Testis (tissue), 3 donors: ENCODE data around the gene FAM98C. TPM values are rescaled to one million over a fixed set of nuclear protein-coding genes. Genes with fewer than 3 reads are reported as not detected.
A peak's percentile ranks its signal among the peaks of the same experiment; 100 is the strongest.

Experiments used
- DNase-seq: peaks from one replicate; pipeline ENCODE4 v3.0.0-alpha.2; 2019
- H3K27ac ChIP-seq, 2 donors: fragments of 200-600 bp; sonication (generic); one replicate each; pipeline ENCODE4 v1.5.1; 2019
- H3K27me3 ChIP-seq: fragments of 200-600 bp; sonication (generic); one replicate; pipeline ENCODE4 v1.5.1; 2019
- H3K36me3 ChIP-seq: fragments of 200-600 bp; sonication (generic); one replicate; pipeline ENCODE4 v1.5.1; 2017; ENCODE audit warnings: low read depth; ENCODE audit errors: missing control alignments
- H3K4me1 ChIP-seq: fragments of 200-600 bp; sonication (generic); one replicate; pipeline ENCODE4 v1.5.1; 2019
- H3K4me3 ChIP-seq, 2 donors: fragments of 200-600 bp; sonication (generic); one replicate each; pipeline ENCODE4 v1.5.1; 2017 to 2019
- H3K9me3 ChIP-seq: fragments of 200-600 bp; sonication (generic); one replicate; pipeline ENCODE4 v1.5.1; 2017
- POLR2A ChIP-seq: fragments of 450-650 bp; IDR thresholded peaks from one replicate; pipeline ENCODE4 v1.6.1; 2017; ENCODE audit warnings: antibody characterized with exemption, mild to moderate bottlenecking, moderate library complexity
- WGBS, 2 donors: methylation state at CpG; one replicate each; pipeline ENCODE4 v1.1.5; 2018; 5-methylcytosine and 5-hydroxymethylcytosine counted together
- intact Hi-C: fragments of 100-400 bp; cut with DNase I; formaldehyde crosslinking; loops from one replicate; pipeline ENCODE4 v1.15.1; 2023; ENCODE audit warnings: low total_unique reads
- polyA plus RNA-seq: library from polyadenylated mRNA; stranded (reverse); fragments of 350-450 nt; fragmentation: Illumina TruSeq; extraction: RNeasy Lipid Tissue Mini Kit (QIAGEN cat#74804); gene quantifications from one replicate; pipeline ENCODE4 v1.2.3, GENCODE V29; 2014; ENCODE audit warnings: low read depth, low replicate concordance; ENCODE audit not compliant: insufficient read depth
- total RNA-seq, 2 donors: library from RNA; depleted of rRNA; stranded (reverse); fragments of >200 nt; gene quantifications; one replicate each; pipeline ENCODE4 v1.2.3, GENCODE V29; 2016
- TF ChIP-seq, protein P1 (sequence below), 3 experiments: fragments of 450-650 bp in 2 of 3; fragments of 200-600 bp in 1 of 3; sonication (generic) in 1 of 3; IDR thresholded peaks; one replicate each; pipeline ENCODE4 v1.5.1; 2016 to 2019; ENCODE audit warnings: antibody characterized with exemption in 3 of 3, mild to moderate bottlenecking in 2 of 3, moderate library complexity in 1 of 3

The FAM98C gene
- total and polyA plus RNA-seq, 3 donors from 2014 or later: 13.0 to 17.7 (median 14.1) TPM

DNA sequence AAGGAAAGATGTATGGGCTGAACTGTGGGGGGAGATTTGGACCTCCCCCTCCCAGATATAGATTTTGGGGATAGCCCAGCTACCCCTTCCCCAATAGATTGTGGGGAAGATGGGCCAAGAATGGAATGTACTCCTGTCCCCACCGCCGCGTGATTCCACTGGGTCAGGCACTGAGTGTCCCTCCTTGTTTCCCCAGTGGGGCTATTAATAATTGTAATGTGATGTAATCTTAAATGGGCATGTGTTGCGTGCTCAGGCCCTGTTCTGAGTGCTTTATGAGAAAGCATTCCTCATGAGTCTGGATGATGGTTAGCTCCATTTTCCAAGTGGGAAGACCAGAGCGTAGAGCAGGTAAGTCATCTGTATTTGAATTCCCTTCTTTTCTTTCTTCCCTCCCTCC is 27.1 kb upstream of the FAM98C start:
- TF ChIP-seq, protein P1, sequence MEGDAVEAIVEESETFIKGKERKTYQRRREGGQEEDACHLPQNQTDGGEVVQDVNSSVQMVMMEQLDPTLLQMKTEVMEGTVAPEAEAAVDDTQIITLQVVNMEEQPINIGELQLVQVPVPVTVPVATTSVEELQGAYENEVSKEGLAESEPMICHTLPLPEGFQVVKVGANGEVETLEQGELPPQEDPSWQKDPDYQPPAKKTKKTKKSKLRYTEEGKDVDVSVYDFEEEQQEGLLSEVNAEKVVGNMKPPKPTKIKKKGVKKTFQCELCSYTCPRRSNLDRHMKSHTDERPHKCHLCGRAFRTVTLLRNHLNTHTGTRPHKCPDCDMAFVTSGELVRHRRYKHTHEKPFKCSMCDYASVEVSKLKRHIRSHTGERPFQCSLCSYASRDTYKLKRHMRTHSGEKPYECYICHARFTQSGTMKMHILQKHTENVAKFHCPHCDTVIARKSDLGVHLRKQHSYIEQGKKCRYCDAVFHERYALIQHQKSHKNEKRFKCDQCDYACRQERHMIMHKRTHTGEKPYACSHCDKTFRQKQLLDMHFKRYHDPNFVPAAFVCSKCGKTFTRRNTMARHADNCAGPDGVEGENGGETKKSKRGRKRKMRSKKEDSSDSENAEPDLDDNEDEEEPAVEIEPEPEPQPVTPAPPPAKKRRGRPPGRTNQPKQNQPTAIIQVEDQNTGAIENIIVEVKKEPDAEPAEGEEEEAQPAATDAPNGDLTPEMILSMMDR (IDR thresholded peaks at IDR 0.05): no peak
- no peak for TF ChIP-seq POLR2A
- DNase-seq: no peak

DNA sequence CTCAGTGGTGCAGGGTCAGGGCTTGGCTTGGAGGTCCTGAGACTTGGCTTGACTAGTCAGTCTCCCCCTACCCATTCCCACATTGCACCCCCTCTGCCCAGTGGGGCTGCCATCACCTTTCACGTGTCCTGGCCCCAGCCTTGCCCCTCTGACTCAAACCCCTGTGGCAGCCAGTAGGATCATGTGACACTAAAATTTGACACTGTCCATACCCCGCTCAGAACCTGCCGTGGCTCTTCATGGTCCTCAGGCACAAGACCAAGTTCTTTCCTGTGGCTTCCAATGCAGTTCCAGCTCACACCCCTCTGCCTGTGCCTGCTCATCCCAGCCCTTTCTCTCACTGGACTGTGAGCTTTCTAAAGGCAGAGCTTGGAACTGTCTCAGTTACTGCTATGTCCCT is 26.3 kb upstream of the FAM98C start:
- Histone ChIP-seq H3K36me3 (no peaks in the 10 kb centered on the region), H3K27ac (no peak overlapping the region), H3K4me1 (peaks cover 13% of the 10 kb centered on the region), H3K4me3 (no peak overlapping the region), H3K27me3 (no peaks in the 10 kb centered on the region), H3K9me3 (no peaks in the 10 kb centered on the region)
- no peak for DNase-seq
- intact Hi-C loops: no loop called here
- TF ChIP-seq POLR2A: no peak
- TF ChIP-seq, protein P1 (IDR thresholded peaks at IDR 0.05): no peak
- 73 to 81% methylated on average over 3 of the region's 3 CpGs for WGBS, 2 donors

More for the DNA sequence above, 27.1 kb upstream of the FAM98C start:
- intact Hi-C loops: no loop called here
- Histone ChIP-seq H3K4me3 (peak overlapping the region in 1 of 2 donors; percentile 99), H3K9me3 (no peaks in the 10 kb centered on the region), H3K4me1 (peaks cover 13% of the 10 kb centered on the region), H3K36me3 (no peaks in the 10 kb centered on the region), H3K27ac (no peak overlapping the region), H3K27me3 (no peaks in the 10 kb centered on the region)
- 37 to 46% methylated on average over 5 of the region's 5 CpGs for WGBS, 2 donors

DNA sequence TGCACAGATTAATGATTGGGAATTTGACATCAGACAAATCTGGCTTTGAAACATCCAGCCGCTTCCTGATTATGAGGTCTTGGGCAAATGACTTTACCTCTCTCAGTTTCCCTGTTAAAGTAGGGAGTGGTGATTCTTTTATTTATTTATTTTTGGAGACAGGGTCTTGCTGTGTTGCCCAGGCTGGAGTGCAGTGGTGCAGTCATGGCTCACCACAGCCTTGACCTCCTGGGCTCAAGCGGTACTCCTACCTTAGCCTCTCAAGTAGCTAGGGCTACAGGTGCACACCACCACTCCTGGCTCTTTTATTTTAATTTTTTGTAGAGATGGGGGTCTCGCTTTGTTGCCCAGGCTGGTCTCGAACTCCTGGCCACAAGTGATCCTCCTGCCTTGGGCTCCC is 25.8 kb upstream of the FAM98C start:
- WGBS, 2 donors: 93 to 95% methylated on average over 4 of the region's 4 CpGs
- intact Hi-C loops: no loop called here
- Histone ChIP-seq H3K4me1 (peaks cover 13% of the 10 kb centered on the region), H3K36me3 (no peaks in the 10 kb centered on the region), H3K27ac (no peak overlapping the region), H3K9me3 (no peaks in the 10 kb centered on the region), H3K4me3 (no peak overlapping the region), H3K27me3 (no peaks in the 10 kb centered on the region)
- no peak for TF ChIP-seq POLR2A
- TF ChIP-seq, protein P1 (IDR thresholded peaks at IDR 0.05): no peak
- no peak for DNase-seq

DNA sequence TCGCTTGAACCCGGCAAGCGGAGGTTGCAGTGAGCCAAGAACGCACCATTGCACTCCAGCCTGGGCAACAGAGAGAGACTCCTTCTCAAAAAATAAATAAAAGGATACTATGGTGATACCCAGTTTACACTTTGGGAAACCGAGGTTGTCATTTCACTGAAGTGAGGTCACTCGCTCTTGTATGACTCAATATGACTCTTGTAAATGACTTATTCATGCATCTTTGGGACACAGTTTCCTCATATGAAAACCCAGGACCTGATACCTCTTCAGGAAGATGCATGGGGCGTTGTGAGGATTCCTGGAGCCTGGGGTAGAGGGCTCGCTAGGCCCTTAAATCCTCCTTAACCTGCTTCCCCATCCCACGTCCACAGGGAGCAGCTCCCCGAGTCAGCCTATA is 24.0 kb upstream of the FAM98C start:
- WGBS, 2 donors: 89% methylated on average over 10 of the region's 10 CpGs
- Histone ChIP-seq H3K9me3 (no peaks in the 10 kb centered on the region), H3K4me3 (no peak overlapping the region), H3K36me3 (no peaks in the 10 kb centered on the region), H3K27ac (no peak overlapping the region), H3K27me3 (no peaks in the 10 kb centered on the region), H3K4me1 (peaks cover 13% of the 10 kb centered on the region)
- intact Hi-C loops: no loop called here
- no peak for TF ChIP-seq POLR2A
- TF ChIP-seq, protein P1 (IDR thresholded peaks at IDR 0.05): no peak
- no peak for DNase-seq

DNA sequence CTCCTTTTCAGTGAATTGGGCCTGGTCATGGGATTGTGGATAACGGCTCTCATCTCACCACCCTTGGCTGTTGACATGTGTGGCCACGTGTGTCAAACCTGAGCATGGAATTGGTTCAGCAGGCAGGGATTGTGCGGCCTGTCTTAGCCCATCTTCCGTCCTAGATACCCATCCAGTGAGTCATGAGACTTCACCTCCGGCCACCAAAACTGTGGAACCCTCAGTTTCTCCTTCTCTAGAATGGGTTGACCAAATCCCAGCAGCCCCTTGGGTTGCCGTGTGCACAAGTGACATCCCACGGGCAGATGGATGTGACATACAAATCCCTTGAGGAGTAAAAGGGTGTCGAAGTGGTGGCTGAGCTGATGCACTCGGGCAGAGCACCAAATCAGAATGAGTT is 21.8 kb upstream of the FAM98C start:
- Histone ChIP-seq H3K27ac (no peak overlapping the region), H3K9me3 (no peaks in the 10 kb centered on the region), H3K4me1 (peaks cover 2% of the 10 kb centered on the region), H3K27me3 (no peaks in the 10 kb centered on the region), H3K4me3 (no peak overlapping the region), H3K36me3 (no peaks in the 10 kb centered on the region)
- no peak for TF ChIP-seq POLR2A
- TF ChIP-seq, protein P1 (IDR thresholded peaks at IDR 0.05): no peak
- DNase-seq: no peak
- intact Hi-C loops: no loop called here
- WGBS, 2 donors: 91 to 94% methylated on average over 9 of the region's 9 CpGs
